NCI-H2107 treated with DMSO at 0.1 percent for 48 hours (cell line): Measurements from ENCODE around the gene EIF3F.

Experiments used
- DNase-seq: peaks from one replicate; lab custom pipeline; 2025; ENCODE audit not compliant: unreplicated experiment; lab: John Stamatoyannopoulos, UW

EIF3F gene

DNA sequence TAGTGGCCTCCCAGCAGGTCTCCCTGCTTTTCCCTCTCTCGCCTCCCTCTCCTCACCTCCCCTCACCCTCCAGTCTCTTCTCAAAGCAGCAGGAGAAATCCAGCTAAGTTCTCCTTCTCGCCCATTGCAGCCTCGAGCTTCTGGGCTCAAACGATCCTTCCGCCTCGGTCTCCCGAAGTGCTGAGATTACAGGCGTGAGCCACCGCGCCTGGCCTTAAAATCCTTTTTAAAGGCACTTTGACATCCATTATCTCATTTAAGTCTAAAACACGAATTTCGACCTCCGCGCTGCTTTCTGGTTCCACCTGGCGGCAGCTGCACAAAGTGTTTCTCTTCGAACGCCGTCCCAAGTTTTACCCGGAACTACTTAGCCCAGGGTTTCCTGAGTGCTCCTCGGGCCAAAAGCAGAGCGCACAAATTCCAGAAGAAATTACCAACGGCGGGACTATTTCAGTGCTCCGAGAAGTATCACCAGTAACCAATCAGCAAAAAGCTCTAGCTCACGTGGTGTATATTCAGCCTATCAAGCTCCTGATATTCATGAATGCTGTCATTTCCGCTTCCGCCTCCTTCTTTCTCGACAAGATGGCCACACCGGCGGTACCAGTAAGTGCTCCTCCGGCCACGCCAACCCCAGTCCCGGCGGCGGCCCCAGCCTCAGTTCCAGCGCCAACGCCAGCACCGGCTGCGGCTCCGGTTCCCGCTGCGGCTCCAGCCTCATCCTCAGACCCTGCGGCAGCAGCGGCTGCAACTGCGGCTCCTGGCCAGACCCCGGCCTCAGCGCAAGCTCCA is at the start of gene EIF3F:
EIF3F (plus strand) TSS at position 570 of the 792 bp plus-strand sequence; CDS start at position 586, 16 bp downstream.
- peak; percentile 99 for DNase-seq

- no peak for DNase-seq
Observed at GRCh38 chr11:7941146-7941545, 46.0 kb upstream of the EIF3F start.

DNA sequence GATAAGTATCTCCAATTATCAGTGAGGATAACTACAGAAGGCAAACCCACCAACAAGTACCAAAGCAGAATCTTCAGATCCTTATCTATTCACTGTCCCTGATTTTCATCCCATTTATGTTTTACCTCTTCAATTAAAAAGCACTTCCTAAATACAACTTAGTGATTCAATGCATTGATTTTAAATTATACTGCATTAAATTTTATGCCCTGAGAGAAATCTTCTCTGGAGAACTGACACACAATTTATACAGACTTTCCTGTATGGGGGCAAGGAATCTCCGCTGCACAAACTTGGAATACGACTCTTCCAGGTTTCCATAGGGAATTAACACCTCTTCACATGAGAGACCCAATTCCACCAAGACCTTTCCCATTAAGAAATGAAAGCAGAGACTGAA is 45.5 kb upstream of the EIF3F start, which contains the start of gene OR10A3:
OR10A3 (minus strand) TSS at position 101 of the 400 bp plus-strand sequence. CDS start 2,188 bp downstream, outside the sequence.
- no peak for DNase-seq

GRCh38 chr11:7944123-7944522 is 43.0 kb upstream of the EIF3F start:
- DNase-seq = no peak

GRCh38 chr11:7949934-7950333 is 37.2 kb upstream of the EIF3F start:
- no peak for DNase-seq

GRCh38 chr11:7955191-7955590 is 31.9 kb upstream of the EIF3F start:
- DNase-seq = no peak

DNA sequence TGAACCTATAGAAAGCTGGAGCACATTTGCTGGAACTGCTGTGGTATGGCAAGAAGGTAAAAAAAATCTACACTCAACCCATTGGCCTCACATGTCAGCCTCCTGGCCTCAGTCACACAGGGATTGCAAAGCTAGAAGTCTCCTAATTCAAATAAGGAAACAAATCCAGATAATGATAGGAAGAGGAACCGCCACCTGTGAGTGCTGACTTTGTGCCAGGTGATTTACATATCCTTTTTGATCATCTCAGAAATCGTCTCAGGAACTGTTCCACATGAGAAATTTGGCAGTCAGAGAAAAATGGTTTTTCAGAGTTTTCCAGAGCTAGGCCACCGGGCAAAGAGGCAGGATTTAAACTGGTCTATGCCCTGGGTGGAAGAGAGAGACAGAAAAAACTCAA is 22.9 kb upstream of the EIF3F start:
- no peak for DNase-seq

- DNase-seq = no peak
Observed at GRCh38 chr11:7964873-7965272, 22.3 kb upstream of the EIF3F start.

- DNase-seq = no peak
Observed at GRCh38 chr11:7965386-7965785, 21.8 kb upstream of the EIF3F start, which contains the start of gene NLRP10. TSS of gene NLRP10 (minus strand) at chr11:7965447. CDS start at chr11:7963495, 1,952 bp downstream.

GRCh38 chr11:7967097-7967496 is 20.0 kb upstream of the EIF3F start:
- DNase-seq = no peak

- DNase-seq = no peak
Observed at GRCh38 chr11:7967826-7968225, 19.3 kb upstream of the EIF3F start.

GRCh38 chr11:7968686-7969085 is 18.5 kb upstream of the EIF3F start:
- no peak for DNase-seq

GRCh38 chr11:7969756-7970646 is 17.1 kb upstream of the EIF3F start:
- no peak for DNase-seq

- no peak for DNase-seq
Observed at GRCh38 chr11:7971846-7972245, 15.3 kb upstream of the EIF3F start.

- DNase-seq = no peak
Observed at GRCh38 chr11:7973011-7973410, 14.1 kb upstream of the EIF3F start.

DNA sequence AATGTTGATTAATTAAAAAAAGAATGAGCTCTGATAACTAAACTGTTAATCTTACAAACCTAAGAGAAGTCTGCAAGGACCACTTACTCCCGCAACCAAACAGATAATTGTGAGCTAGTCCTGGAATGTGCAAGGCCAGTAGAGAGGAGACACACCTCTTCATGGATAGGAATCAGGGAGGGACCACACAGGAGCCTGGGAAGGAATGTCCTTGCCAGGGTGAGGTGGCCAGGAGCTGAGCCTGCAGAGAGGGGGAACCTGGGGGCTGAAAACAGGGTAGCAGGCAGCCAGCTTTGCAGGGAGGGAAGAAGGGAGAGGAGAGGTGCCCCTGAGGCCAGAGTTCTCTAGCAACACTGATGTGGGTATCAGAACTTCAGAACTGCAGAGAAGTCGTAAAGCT is 12.5 kb upstream of the EIF3F start:
- DNase-seq = no peak

GRCh38 chr11:7977232-7977917 is 9.8 kb upstream of the EIF3F start:
- no peak for DNase-seq

DNA sequence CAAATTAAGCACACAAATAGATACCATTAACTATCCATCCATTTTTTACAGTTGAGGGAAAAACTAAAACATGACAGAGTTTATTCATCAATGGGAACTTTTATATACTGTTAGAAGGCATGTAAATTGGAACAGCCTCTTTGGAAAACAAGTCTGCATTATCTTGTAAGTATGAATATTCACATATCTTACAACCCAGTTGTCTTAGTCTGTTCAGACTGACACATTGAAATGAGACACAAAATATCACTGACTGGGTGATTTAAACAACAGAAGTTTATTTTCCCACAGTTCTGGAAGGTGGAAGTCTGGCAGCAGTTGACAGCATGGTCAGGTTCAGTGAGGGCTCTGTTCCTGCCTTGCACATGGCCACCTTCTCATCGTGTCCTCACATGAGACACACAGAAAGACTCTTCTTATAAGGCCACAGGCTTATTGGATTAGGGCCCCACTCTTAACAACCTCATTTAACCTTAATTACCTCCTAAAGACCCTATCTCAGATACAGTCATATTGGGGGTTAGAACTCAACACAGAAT is 5.4 kb upstream of the EIF3F start:
- no peak for DNase-seq

GRCh38 chr11:7982582-7983119 is 4.5 kb upstream of the EIF3F start:
- DNase-seq = no peak

GRCh38 chr11:7983832-7984590 is 3.1 kb upstream of the EIF3F start:
- DNase-seq = no peak
